Adrenal gland (tissue), 12 donors: ENCODE results near the gene SEC11A. TPM values are rescaled to one million over a fixed set of nuclear protein-coding genes. Genes with fewer than 3 reads are reported as not detected.
"Not testable (repeated sequence)": the region's sequence is repeated elsewhere in the genome, so short reads cannot be mapped to it uniquely, and the experiment has no call there.

ENCODE experiments used
- DNase-seq, 7 donors: peaks; one replicate each; pipeline ENCODE4 v3.0.0-alpha.2; 2019 to 2020
- H3K27ac ChIP-seq, 5 donors: fragments of 200-600 bp; sonication (generic) in 4 of 5; 1 replicate in 3 of 5; 2 replicates in 2 of 5; pipeline versions ENCODE4 v1.5.1 to v1.8.0; 2016 to 2020; ENCODE audit warnings: mild to moderate bottlenecking in 1 of 5
- H3K27me3 ChIP-seq: fragments of 200-600 bp; 2 replicates; pipeline ENCODE4 v1.8.0; 2021
- H3K36me3 ChIP-seq, 2 donors: fragments of 200-600 bp; replicated peaks in 1 of 2; 1 replicate in 1 of 2; 2 replicates in 1 of 2; pipeline versions ENCODE4 v1.5.1 to v1.8.0; 2018 to 2022
- H3K4me1 ChIP-seq, 2 donors: fragments of 200-600 bp; replicated peaks in 1 of 2; 1 replicate in 1 of 2; 2 replicates in 1 of 2; pipeline versions ENCODE4 v1.5.1 to v1.8.0; 2018 to 2021
- H3K4me3 ChIP-seq, 4 donors: fragments of 200-600 bp; sonication (generic) in 3 of 4; one replicate each; pipeline ENCODE4 v1.5.1; 2016 to 2018
- H3K9me3 ChIP-seq, 3 donors: fragments of 200-600 bp; sonication (generic) in 1 of 3; replicated peaks in 1 of 3; 1 replicate in 2 of 3; 2 replicates in 1 of 3; pipeline versions ENCODE4 v1.5.1 to v1.8.0; 2016 to 2021
- POLR2A ChIP-seq, 2 donors: fragments of 450-650 bp; IDR thresholded peaks; one replicate each; pipeline ENCODE4 v1.6.1; 2017; ENCODE audit warnings: antibody characterized with exemption in 2 of 2, mild to moderate bottlenecking in 2 of 2, moderate library complexity in 1 of 2
- WGBS, 4 donors: extraction: QIAGEN DNeasy Blood & Tissue Kit in 2 of 4; methylation state at CpG; one replicate each; pipeline versions ENCODE4 v1.1.5 to v1.1.7; 2013 to 2017; 5-methylcytosine and 5-hydroxymethylcytosine counted together
- intact Hi-C, 2 donors: fragments of 100-400 bp; cut with DNase I; formaldehyde crosslinking; loops; one replicate each; pipeline versions ENCODE4 v1.14.1 to v1.15.0; 2022 to 2023
- polyA plus RNA-seq, 3 donors: library from polyadenylated mRNA; stranded (reverse); fragments of 200-250 nt in 2 of 3; fragments of 350-450 nt in 1 of 3; fragmentation: Illumina TruSeq in 1 of 3; extraction: RNeasy Lipid Tissue Mini Kit (QIAGEN cat#74804) in 1 of 3; gene quantifications; one replicate each; pipeline ENCODE4 v1.2.3, GENCODE V29; 2013 to 2014
- total RNA-seq, 9 donors: library from RNA; depleted of rRNA in 4 of 9; stranded (reverse); fragments of >200 nt in 4 of 9; fragments of 120-200 nt in 1 of 9; fragmentation: NEBNext Ultra II Directional in 1 of 9; extraction: Animal tissue kit (Norgen Biotek cat#: 25700) in 1 of 9; gene quantifications; one replicate each; pipeline versions ENCODE4 v1.1.0 to v1.2.4, GENCODE V29; 2013 to 2023
- TF ChIP-seq, protein P1 (sequence below), 6 experiments: fragments of 450-650 bp in 4 of 6; fragments of 200-600 bp in 2 of 6; sonication (generic) in 1 of 6; IDR thresholded peaks; 1 replicate in 5 of 6; 2 replicates in 1 of 6; pipeline versions ENCODE4 v1.5.1 to v1.8.0; 2016 to 2021; ENCODE audit warnings: antibody characterized with exemption in 6 of 6, mild to moderate bottlenecking in 2 of 6, moderate library complexity in 1 of 6
- donor health status: healthy with polysubstance abuse.
- donor health status: Bipolar disorder and iron deficiency.
- donor health status: DM: yes; HTN: yes; CAD: no.
- donor health status: DM: no; HTN: no; CAD: no.
- donor health status: DM: no; HTN: no; CAD: no.
- donor health status: DM: yes; HTN: yes; CAD: no.

The SEC11A gene
- total and polyA plus RNA-seq, 12 donors = 130 to 240 (median 168) TPM

DNA sequence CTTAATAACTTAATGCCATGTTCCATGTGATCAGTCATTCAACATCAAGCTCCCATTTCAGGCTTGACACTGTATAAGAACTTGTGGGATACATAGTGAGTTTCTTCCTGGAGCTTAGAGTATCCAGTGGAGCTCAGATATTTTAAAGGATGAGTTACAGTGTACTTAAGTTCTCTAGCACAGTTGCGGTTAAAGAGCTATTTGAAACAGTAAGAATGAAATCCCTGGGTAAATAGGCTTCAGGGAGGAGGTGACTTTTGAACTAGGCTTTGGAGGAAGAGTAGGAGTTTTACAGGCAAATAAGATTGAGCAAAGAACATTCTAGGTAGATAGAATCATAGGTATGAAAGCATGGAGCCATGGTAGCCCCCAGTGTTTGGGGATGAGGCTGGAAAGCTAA lies 36.3 kb upstream of the SEC11A start:
- DNase-seq = no peak
- no peaks in the 10 kb centered on the region for H3K9me3 ChIP-seq
- WGBS, 4 donors = 86 to 92% (median 89%) methylated on average over 1 of the region's 1 CpG
- peaks cover 29 to 65% of the 10 kb centered on the region in 2 donors for H3K4me1 ChIP-seq
- no peak overlapping the region for H3K4me3 ChIP-seq
- H3K27ac ChIP-seq = peak overlapping the region in 4 of 5 donors; percentile 6 to 56 (median 36)
- intact Hi-C loops = loop anchor here in 1 of 2 donors (10.0 kb wide), 1 partner anchor 63 kb away; the partner anchor contains the start of gene ALPK3
- no peaks in the 10 kb centered on the region for H3K36me3 ChIP-seq
- no peaks in the 10 kb centered on the region for H3K27me3 ChIP-seq
- TF ChIP-seq, protein P1, sequence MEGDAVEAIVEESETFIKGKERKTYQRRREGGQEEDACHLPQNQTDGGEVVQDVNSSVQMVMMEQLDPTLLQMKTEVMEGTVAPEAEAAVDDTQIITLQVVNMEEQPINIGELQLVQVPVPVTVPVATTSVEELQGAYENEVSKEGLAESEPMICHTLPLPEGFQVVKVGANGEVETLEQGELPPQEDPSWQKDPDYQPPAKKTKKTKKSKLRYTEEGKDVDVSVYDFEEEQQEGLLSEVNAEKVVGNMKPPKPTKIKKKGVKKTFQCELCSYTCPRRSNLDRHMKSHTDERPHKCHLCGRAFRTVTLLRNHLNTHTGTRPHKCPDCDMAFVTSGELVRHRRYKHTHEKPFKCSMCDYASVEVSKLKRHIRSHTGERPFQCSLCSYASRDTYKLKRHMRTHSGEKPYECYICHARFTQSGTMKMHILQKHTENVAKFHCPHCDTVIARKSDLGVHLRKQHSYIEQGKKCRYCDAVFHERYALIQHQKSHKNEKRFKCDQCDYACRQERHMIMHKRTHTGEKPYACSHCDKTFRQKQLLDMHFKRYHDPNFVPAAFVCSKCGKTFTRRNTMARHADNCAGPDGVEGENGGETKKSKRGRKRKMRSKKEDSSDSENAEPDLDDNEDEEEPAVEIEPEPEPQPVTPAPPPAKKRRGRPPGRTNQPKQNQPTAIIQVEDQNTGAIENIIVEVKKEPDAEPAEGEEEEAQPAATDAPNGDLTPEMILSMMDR (IDR thresholded peaks at IDR 0.05) = no peak
- TF ChIP-seq POLR2A (IDR thresholded peaks at IDR 0.05) = no peak

GRCh38 chr15:84751721-84752120 lies 35.8 kb upstream of the SEC11A start:
- intact Hi-C loops = loop anchor here in 1 of 2 donors (10.0 kb wide), 1 partner anchor 63 kb away; the partner anchor contains the start of gene ALPK3
- not testable (repeated sequence) for DNase-seq, H3K36me3 ChIP-seq, H3K27me3 ChIP-seq, H3K4me3 ChIP-seq, H3K9me3 ChIP-seq
- Histone ChIP-seq H3K4me1 (peaks cover 29 to 69% of the 10 kb centered on the region in 2 donors), H3K27ac (peak overlapping the region in 1 of 5 donors; percentile 42)
- 66 to 74% (median 71%) methylated on average over 6 of the region's 6 CpGs for WGBS, 4 donors

- Histone ChIP-seq H3K27me3 (no peaks in the 10 kb centered on the region), H3K36me3 (no peaks in the 10 kb centered on the region), H3K27ac (peak overlapping the region in 1 of 5 donors; percentile 99), H3K4me1 (peaks cover 29 to 68% of the 10 kb centered on the region in 2 donors), H3K4me3 (peak overlapping the region in 1 of 4 donors; percentile 78), H3K9me3 (no peaks in the 10 kb centered on the region)
- no peak for TF ChIP-seq POLR2A (IDR thresholded peaks at IDR 0.05)
- TF ChIP-seq, protein P1 (IDR thresholded peaks at IDR 0.05) = no peak
- WGBS, 4 donors = 24 to 34% (median 26%) methylated on average over 2 of the region's 2 CpGs
- intact Hi-C loops = loop anchor here in 1 of 2 donors (10.0 kb wide), 1 partner anchor 64 kb away; the partner anchor contains the start of gene ALPK3
- DNase-seq = no peak
These were observed 34.7 kb upstream of the SEC11A start for GRCh38 chr15:84750583-84751092.

DNA sequence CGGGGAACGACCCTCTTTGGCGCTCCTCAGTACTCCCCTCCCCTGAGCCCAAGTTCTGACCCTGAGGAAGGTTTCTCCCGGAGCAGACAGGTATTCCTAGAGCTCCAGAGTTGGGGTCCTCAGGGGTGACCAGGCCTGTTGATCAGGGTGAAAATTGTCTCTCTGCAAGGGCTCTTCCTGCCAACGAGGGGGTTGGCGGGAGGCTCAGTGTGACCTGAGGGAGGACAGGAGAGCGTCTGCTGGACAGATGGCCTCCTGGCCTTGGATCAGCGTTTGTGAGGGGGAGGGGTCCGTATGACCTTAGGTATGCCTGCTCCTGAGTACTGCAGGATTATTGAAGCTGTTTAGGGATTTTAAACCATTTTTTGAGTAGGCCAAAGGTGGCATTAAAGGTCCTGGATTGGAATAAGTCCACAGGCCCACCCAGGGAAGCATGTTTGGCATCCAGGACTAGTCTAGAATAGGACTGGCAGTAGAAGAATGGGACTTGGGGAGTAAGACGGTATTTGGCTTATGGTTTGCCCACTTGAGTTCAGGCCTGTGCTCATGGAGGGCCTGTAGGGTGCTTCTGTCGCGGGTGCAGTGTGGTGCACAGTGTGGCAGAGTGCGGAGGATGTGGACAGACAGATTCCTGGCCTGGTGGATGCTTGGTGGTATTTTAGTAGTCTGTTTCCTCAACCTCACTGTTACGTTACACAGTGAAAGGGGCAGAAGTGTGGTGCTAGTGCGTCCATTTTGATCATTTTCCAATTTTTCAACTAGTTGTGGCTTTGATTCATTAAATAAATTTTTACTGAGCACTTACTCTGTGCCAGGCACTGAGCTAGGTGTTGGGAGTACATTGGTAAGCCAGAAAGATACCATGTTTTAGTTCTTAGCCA lies 33.4 kb upstream of the SEC11A start:
- intact Hi-C loops = no loop called here
- H3K36me3 ChIP-seq = no peaks in the 10 kb centered on the region
- H3K9me3 ChIP-seq = no peaks in the 10 kb centered on the region
- peaks cover 29 to 65% of the 10 kb centered on the region in 2 donors for H3K4me1 ChIP-seq
- peak; percentile 61 to 77 (median 69) for DNase-seq
- WGBS, 4 donors = 2 to 10% (median 6%) methylated on average over 11 to 15 of the region's 15 CpGs
- H3K27me3 ChIP-seq = no peaks in the 10 kb centered on the region
- H3K27ac ChIP-seq = peak overlapping the region; percentile 19 to 100 (median 95)
- H3K4me3 ChIP-seq = peak overlapping the region; percentile 60 to 91 (median 74)
- TF ChIP-seq, protein P1 (IDR thresholded peaks at IDR 0.05) = peak in 3 of 6 experiments; percentile 27 to 30 (median 29)
- no peak for TF ChIP-seq POLR2A (IDR thresholded peaks at IDR 0.05)
